ENCODE measurements around the gene DPEP2NB. TPM values are rescaled to one million over a fixed set of nuclear protein-coding genes. Genes with fewer than 3 reads are reported as not detected.
"Not testable (repeated sequence)": the region's sequence is repeated elsewhere in the genome, so short reads cannot be mapped to it uniquely, and the experiment has no call there.

Gene DPEP2NB
- total and polyA plus RNA-seq, 10 of the 15 experiments (the other 5 are each of a cell fraction or from before 2014, with no cell fraction given), result not detected

GRCh38 chr16:68031951-68032350 lies 16.2 kb upstream of the DPEP2NB start (continued):
- no peak for TF ChIP-seq CTCF (IDR thresholded peaks at IDR 0.05 in 2 of 3, conservative IDR thresholded peaks at IDR 0.05 in 1 of 3; ENCODE audit: control insufficient read depth in 2 of 3, extremely low read depth in 1 of 3, insufficient read depth in 1 of 3, low read depth in 3 of 3, low read length in 3 of 3)
- TF ChIP-seq HCFC1 (IDR thresholded peaks at IDR 0.05; ENCODE audit: low read length), result no peak
- TF ChIP-seq BRCA1 (IDR thresholded peaks at IDR 0.05; ENCODE audit: low read depth, low read length), result no peak
- no peak for TF ChIP-seq RAD21 (IDR thresholded peaks at IDR 0.05; ENCODE audit: insufficient read depth, low read depth, low read length)
- TF ChIP-seq KDM1A (IDR thresholded peaks at IDR 0.05; ENCODE audit: borderline replicate concordance), result no peak
- TF ChIP-seq RAD51 (IDR thresholded peaks at IDR 0.05), result no peak
- TF ChIP-seq TCF3 (IDR thresholded peaks at IDR 0.05; ENCODE audit: borderline replicate concordance, insufficient read depth, low read depth, low read length), result no peak
- no peak for TF ChIP-seq NR2C2 (IDR thresholded peaks at IDR 0.05; ENCODE audit: borderline replicate concordance, control insufficient read depth, insufficient read length, low read depth)
- no peak for TF ChIP-seq CUX1 (IDR thresholded peaks at IDR 0.05; ENCODE audit: insufficient replicate concordance, low read depth, low read length)

DNA sequence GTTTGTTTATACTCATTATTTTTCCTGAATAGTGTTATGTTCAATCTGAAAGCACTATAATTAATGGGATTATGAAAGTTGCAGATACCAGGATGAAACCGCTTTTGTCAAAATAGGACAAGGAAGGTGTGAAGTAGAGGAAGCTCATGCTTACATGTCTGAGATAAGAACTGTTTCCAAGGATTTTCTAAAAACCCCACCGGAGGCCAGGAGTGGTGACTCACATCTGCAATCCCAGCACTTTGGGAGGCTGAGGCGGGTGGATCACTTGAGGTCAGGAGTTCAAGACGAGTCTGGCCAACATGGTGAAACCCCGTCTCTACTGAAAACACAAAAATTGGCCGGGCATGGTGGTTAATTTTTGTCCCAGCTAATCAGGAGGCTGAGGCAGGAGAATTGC lies 14.4 kb upstream of the DPEP2NB start:
- SMC1A ChIA-PET (ENCODE audit: uncharacterized antibody, unreplicated experiment), result interaction anchor here (0.9 to 1.6 kb wide), 2 partner anchors 13 to 63 kb away, joined by 3 read pairs; no protein-coding TSS in a partner anchor
- BruUV-seq (replicated peaks); H3K4me1 ChIP-seq (ENCODE audit: control insufficient read depth, insufficient read depth, low read length); H3K4me2 ChIP-seq (ENCODE audit: control insufficient read depth, insufficient read depth); POLR2A ChIA-PET; H3K79me2 ChIP-seq (ENCODE audit: control insufficient read depth, insufficient read depth, low read length); intact Hi-C loops (cut with micrococcal nuclease; ENCODE audit: unreplicated experiment); RAD21 ChIA-PET (ENCODE audit: unreplicated experiment); ATAC-seq; H3K9me3 ChIP-seq (replicated peaks; ENCODE audit: control insufficient read depth, insufficient read depth, low read length); DNase-seq (ENCODE audit: low read depth, low spot score); H3K27ac ChIP-seq (ENCODE audit: control insufficient read depth, insufficient read depth); H3K4me3 ChIP-seq; FAIRE-seq; H3K27me3 ChIP-seq (replicated peaks in 1 of 2; ENCODE audit: control insufficient read depth in 2 of 2, insufficient read depth in 2 of 2, low read length in 1 of 2); in situ Hi-C loops (cut with MboI); H3K9ac ChIP-seq (ENCODE audit: control insufficient read depth, insufficient read depth, low read length); H2AFZ ChIP-seq (ENCODE audit: control insufficient read depth, low read depth, low read length); H4K20me1 ChIP-seq (ENCODE audit: control insufficient read depth, insufficient read depth); H3K36me3 ChIP-seq (ENCODE audit: control insufficient read depth in 2 of 2, insufficient read depth in 2 of 2, low read length in 1 of 2): not testable (repeated sequence)
- CTCF ChIA-PET, result interaction anchor here (0.8 to 1.6 kb wide), 3 partner anchors 9 to 36 kb away, joined by 3 to 6 read pairs (median 5); no protein-coding TSS in a partner anchor
- 77% methylated on average over 6 of the region's 6 CpGs for WGBS (ENCODE audit: insufficient coverage, insufficient replicate concordance, low lambda C conversion rate, missing lambda C conversion rate)

Measured in GM12878 (cell line).